Amniotic stem cell (primary cell): Measurements from ENCODE around the gene PRTN3.

ENCODE experiments used
- DNase-seq: peaks from one replicate; lab custom pipeline; 2025; lab: John Stamatoyannopoulos, UW

The PRTN3 gene

DNA sequence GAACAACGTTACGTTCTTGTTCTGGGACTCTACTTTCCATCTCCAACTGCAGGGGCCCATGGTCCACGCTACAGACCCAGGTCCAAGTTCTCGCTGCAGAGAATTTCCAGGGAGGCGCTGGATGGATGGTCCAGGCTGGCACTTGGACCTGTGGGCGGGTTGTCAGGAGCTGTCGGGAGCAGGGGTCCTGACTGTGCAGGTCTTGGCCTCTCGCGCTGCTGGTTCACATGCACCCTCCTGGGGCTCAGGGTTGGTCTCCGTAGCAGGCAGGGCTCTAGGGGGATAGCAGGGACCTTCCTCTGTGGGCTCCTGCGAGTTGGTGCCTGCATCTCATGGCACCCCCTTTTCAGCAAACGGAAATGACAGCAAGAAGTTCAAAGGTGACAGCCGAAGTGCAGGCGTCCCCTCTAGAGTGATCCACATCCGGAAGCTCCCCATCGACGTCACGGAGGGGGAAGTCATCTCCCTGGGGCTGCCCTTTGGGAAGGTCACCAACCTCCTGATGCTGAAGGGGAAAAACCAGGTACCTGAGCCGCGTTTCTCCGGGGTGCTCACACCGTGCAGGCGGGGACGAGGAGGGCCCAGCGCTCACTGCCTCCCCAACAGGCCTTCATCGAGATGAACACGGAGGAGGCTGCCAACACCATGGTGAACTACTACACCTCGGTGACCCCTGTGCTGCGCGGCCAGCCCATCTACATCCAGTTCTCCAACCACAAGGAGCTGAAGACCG is 36.9 kb upstream of the PRTN3 start:
- no peak for DNase-seq

DNA sequence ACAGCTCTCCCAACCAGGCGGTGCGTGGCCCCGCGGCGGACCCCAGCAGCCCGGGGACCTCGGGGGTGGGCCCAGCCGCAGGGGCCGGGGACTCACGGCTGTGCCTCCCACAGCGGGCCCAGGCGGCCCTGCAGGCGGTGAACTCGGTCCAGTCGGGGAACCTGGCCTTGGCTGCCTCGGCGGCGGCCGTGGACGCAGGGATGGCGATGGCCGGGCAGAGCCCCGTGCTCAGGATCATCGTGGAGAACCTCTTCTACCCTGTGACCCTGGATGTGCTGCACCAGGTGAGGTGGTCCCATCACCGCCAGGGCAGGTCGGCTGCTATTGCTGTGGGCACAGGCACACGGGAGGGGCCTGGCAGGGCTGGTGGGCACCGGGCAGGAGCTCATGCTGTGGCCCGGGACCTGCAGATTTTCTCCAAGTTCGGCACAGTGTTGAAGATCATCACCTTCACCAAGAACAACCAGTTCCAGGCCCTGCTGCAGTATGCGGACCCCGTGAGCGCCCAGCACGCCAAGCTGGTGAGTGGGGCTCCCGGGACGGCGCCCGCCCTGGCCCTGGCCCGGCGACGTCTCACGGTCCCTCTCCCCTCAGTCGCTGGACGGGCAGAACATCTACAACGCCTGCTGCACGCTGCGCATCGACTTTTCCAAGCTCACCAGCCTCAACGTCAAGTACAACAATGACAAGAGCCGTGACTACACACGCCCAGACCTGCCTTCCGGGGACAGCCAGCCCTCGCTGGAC is 36.2 kb upstream of the PRTN3 start:
- no peak for DNase-seq

DNA sequence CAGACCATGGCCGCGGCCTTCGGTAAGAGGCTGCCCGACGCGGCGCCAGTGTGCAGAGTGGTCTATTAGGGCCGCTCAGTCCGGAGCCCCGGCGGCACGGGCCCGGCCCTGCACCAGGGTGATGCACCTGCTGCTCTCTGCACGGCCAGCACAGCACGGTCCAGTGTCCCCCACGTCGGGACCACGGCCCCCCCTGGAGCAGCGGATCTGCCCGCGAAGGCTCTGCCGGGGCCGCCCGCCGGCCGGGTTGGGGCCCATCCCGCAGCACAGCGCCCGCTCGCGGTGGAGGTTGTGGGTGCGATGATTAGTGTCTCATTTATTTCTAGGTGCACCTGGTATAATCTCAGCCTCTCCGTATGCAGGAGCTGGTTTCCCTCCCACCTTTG is 35.6 kb upstream of the PRTN3 start:
- DNase-seq, result no peak

- no peak for DNase-seq
Measured at GRCh38 chr19:805600-806550, 34.9 kb upstream of the PRTN3 start.

GRCh38 chr19:806815-807421 is 33.9 kb upstream of the PRTN3 start:
- DNase-seq, result no peak

DNA sequence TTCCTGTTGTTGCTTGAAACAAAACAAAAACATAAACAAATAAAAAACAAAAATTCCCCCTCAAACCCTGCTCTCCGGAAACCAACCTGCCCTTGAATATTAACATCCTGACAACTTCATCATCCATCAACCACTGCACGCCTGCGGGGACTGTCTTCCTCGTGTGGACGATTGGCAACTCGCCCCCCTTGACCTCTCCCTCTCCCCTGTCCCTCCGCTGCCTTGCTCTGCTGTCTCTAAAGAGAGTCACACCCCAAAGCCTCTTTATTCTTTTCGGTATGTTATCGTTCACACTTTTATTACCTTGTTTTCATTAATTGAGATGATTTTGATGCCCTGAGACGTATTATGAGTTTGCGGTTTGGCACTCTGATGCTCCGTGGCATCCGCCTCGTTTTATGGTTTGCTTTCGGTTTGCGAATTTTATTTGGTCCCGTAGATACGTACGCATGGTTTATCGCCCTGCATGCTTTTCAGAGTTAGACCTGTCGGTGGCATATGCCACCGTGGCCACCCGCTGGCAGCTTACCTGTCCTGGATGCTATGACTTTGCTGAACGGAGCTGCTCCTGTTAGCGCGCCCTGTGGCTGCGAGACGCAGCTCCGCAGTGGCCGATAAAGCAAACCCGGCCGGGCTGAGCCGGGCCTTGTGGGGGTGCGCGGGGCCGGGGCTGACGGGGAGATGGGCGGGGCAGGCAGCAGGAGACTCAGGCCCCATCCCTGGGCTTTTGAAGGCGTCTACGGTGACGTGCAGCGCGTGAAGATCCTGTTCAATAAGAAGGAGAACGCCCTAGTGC is 33.0 kb upstream of the PRTN3 start:
- no peak for DNase-seq

GRCh38 chr19:808423-808775 is 32.4 kb upstream of the PRTN3 start:
- DNase-seq, result no peak

GRCh38 chr19:810077-810855 is 30.5 kb upstream of the PRTN3 start:
- DNase-seq, result no peak

GRCh38 chr19:810883-811489 is 29.8 kb upstream of the PRTN3 start:
- DNase-seq, result no peak

DNA sequence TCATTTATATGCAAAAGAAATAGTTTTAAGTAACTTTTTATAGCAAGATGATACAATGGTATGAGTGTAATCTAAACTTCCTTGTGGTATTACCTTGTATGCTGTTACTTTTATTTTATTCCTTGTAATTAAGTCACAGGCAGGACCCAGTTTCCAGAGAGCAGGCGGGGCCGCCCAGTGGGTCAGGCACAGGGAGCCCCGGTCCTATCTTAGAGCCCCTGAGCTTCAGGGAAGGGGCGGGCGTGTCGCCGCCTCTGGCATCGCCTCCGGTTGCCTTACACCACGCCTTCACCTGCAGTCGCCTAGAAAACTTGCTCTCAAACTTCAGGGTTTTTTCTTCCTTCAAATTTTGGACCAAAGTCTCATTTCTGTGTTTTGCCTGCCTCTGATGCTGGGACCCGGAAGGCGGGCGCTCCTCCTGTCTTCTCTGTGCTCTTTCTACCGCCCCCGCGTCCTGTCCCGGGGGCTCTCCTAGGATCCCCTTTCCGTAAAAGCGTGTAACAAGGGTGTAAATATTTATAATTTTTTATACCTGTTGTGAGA is 29.2 kb upstream of the PRTN3 start:
- no peak for DNase-seq

- no peak for DNase-seq
Measured at GRCh38 chr19:812049-812746, 28.6 kb upstream of the PRTN3 start.

DNA sequence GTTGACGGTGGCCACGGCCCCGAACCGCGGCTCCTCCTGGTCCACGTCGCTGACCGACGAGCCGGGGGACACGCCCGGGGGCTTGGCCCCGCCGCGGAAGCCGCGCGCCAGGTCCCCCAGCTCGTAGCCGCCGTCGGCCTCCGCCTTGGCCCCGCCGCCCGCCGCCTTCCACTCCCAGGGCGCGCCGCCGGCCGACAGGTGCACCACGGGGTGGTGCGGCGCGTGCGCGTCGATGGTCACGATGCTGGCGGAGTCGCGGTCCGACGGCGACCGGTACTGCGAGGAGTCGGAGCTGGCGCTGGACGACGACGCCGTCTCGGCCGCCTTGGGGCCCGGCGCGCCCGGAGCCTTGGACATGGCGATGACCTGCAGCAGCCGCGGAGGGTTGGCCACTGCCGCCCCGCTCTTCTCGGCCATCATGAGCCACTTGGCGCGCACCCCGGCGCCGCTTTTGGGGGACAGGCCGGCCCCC is 28.0 kb upstream of the PRTN3 start:
- DNase-seq, result no peak

- DNase-seq, result no peak
Measured at GRCh38 chr19:813219-814151, 27.3 kb upstream of the PRTN3 start.

DNA sequence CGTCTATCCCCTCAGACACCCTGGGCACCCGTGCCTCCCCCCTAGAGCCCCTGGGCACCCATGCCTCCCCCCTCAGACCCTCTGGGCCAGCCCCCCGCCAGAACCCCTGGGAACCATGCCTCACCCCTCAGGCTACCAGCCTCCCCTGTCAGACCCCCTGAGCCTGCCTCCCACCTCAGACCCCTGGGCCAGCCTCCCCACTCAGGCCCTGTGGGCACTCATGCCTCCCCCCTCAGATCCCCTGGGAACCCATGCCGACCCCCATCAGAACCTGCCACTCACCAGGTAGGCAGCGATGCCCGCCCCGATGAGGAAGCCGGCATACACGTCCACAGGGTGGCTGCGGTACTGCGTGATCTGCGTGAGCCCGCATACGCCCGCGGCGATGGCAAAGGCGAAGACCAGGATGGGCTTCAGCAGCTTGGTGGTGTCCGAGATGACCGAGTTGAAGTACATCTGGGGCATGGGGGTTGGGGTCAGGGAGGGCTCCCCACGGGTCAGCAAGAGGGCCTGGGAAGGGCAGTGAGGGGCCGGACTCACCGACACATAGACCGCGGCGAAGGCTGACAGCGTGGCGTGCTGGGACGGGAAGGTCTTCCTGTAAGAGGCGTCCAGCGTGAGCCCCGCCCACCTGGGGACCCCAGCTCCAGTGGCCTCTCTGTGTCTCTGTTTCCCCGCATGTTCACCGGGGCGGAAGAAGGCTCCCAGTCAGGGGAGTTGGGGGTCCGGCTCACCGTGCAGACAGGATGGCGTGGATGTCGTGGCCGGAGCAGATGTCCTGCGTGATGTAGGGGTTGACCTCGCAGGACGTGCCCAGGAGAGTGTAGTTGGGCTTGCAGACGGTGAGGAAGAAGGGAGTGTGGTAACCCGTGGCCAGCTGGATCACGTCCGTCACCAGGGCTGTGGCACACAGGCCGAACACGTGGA is 26.4 kb upstream of the PRTN3 start:
- no peak for DNase-seq

DNA sequence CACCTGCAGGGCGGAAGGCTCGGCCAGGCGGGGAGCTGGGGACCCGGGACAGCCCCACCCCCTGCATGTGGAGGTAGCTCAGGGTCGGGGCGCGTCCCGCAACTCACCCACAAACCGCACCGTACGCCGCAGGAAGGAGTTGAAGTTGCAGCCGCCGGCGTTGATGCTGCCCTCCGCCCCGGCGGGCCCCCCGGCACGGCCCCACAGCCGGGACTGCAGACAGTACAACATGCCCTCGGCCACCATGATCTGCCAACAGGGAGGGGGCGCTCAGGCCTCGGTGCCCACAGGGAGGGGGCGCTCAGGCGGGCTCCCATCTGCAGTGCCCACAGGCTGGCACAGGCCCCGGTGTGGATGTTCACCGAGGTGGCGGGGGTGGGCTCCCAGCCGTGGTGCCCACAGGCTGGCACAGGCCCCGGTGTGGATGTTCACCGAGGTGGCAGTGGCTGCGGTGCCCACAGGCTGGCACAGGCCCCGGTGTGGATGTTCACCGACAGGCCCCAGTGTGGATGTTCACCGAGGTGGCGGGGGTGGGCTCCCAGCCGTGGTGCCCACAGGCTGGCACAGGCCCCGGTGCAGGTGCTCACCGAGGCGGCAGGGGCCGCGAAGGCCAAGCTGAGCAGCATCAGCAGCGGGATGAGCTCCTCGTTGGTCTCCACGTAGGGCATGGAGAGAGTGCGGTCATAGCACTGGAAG is 25.6 kb upstream of the PRTN3 start:
- DNase-seq, result no peak

DNA sequence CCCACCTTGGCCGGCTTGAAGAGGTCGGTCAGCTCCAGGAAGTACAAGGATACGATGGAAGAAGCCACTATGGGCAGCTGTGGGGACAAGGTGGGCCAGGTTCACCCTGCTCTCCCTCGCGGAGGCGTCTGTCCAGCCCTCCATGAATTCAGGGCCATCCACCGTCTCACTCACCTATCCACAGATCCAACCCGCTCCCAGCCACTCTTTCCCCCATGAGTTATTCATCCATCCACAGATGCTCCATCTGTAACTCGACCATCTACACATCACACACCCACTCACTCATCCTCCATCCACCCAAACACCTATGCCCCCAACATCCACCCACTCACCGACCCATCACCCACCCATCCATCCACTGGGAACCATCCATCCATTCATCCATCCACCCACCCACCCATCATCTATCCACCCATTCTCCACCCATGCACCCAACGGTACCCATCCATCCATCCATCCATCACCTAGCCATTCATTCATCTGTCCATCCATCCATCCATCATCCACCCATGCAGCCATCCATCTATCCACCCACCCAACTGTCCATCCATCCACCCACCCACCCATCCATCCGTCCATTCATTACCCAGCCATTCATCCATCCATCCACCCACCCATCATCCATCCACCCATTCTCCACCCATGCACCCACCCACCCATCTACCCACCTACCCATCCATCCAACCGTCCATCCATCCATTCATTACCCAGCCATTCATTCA is 24.9 kb upstream of the PRTN3 start:
- no peak for DNase-seq
